ENCODE data around the gene GPATCH2.

Gene GPATCH2

GRCh38 chr1:217617126-217617525 is 13.8 kb downstream of the GPATCH2 start:
- TF ChIP-seq TAF1 (IDR thresholded peaks at IDR 0.05; ENCODE audit: low read depth) (no peak), TEAD4 (IDR thresholded peaks at IDR 0.05) (no peak), EP300 (IDR thresholded peaks at IDR 0.05; ENCODE audit: borderline replicate concordance) (no peak), RAD21 (IDR thresholded peaks at IDR 0.05; ENCODE audit: low read depth) (no peak), EGR1 (IDR thresholded peaks at IDR 0.05) (no peak), FOXM1 (IDR thresholded peaks at IDR 0.05; ENCODE audit: borderline replicate concordance, low read depth) (no peak), MAX (IDR thresholded peaks at IDR 0.05) (no peak), CREB1 (IDR thresholded peaks at IDR 0.05; ENCODE audit: low read depth) (no peak)

- TF ChIP-seq NFIC (IDR thresholded peaks at IDR 0.05) = no peak
- TF ChIP-seq ZBTB7A (IDR thresholded peaks at IDR 0.05; ENCODE audit: low read depth) = no peak
- no peak for TF ChIP-seq FOXM1 (IDR thresholded peaks at IDR 0.05; ENCODE audit: borderline replicate concordance, low read depth)
- TF ChIP-seq REST (IDR thresholded peaks at IDR 0.05; ENCODE audit: low read depth) = no peak
- no peak for TF ChIP-seq TEAD4 (IDR thresholded peaks at IDR 0.05)
- TF ChIP-seq USF1 (IDR thresholded peaks at IDR 0.05) = no peak
- no peak for TF ChIP-seq TAF1 (IDR thresholded peaks at IDR 0.05; ENCODE audit: low read depth)
- no peak for TF ChIP-seq EP300 (IDR thresholded peaks at IDR 0.05; ENCODE audit: borderline replicate concordance)
These were observed 16.6 kb downstream of the GPATCH2 start for GRCh38 chr1:217614200-217614712.

GRCh38 chr1:217605390-217605789 is 25.5 kb downstream of the GPATCH2 start:
- no peak for TF ChIP-seq CEBPB (IDR thresholded peaks at IDR 0.05)
- no peak for TF ChIP-seq REST (IDR thresholded peaks at IDR 0.05; ENCODE audit: low read depth)
- no peak for TF ChIP-seq YY1 (IDR thresholded peaks at IDR 0.05; ENCODE audit: low read depth)
- TF ChIP-seq TAF1 (IDR thresholded peaks at IDR 0.05; ENCODE audit: low read depth) = no peak

GRCh38 chr1:217602380-217602779 is 28.5 kb downstream of the GPATCH2 start:
- TF ChIP-seq TCF12 (IDR thresholded peaks at IDR 0.05; ENCODE audit: low read depth) (no peak), TEAD4 (IDR thresholded peaks at IDR 0.05) (no peak), EP300 (IDR thresholded peaks at IDR 0.05; ENCODE audit: borderline replicate concordance) (no peak), CREB1 (IDR thresholded peaks at IDR 0.05; ENCODE audit: low read depth) (no peak), MAX (IDR thresholded peaks at IDR 0.05) (no peak), RAD21 (IDR thresholded peaks at IDR 0.05; ENCODE audit: low read depth) (no peak), ZBTB7A (IDR thresholded peaks at IDR 0.05; ENCODE audit: low read depth) (no peak), YY1 (IDR thresholded peaks at IDR 0.05; ENCODE audit: low read depth) (no peak), REST (IDR thresholded peaks at IDR 0.05; ENCODE audit: low read depth) (no peak), CEBPB (IDR thresholded peaks at IDR 0.05) (no peak), FOXM1 (IDR thresholded peaks at IDR 0.05; ENCODE audit: borderline replicate concordance, low read depth) (no peak)

- TF ChIP-seq REST (IDR thresholded peaks at IDR 0.05; ENCODE audit: low read depth) = no peak
- TF ChIP-seq CREB1 (IDR thresholded peaks at IDR 0.05; ENCODE audit: low read depth) = no peak
- no peak for TF ChIP-seq TCF12 (IDR thresholded peaks at IDR 0.05; ENCODE audit: low read depth)
- no peak for TF ChIP-seq YY1 (IDR thresholded peaks at IDR 0.05; ENCODE audit: low read depth)
- no peak for TF ChIP-seq NFIC (IDR thresholded peaks at IDR 0.05)
- TF ChIP-seq MAX (IDR thresholded peaks at IDR 0.05) = no peak
- no peak for TF ChIP-seq EGR1 (IDR thresholded peaks at IDR 0.05)
- TF ChIP-seq TEAD4 (IDR thresholded peaks at IDR 0.05) = no peak
- no peak for TF ChIP-seq RAD21 (IDR thresholded peaks at IDR 0.05; ENCODE audit: low read depth)
- no peak for TF ChIP-seq CEBPB (IDR thresholded peaks at IDR 0.05)
- no peak for TF ChIP-seq EP300 (IDR thresholded peaks at IDR 0.05; ENCODE audit: borderline replicate concordance)
- no peak for TF ChIP-seq TAF1 (IDR thresholded peaks at IDR 0.05; ENCODE audit: low read depth)
- TF ChIP-seq USF1 (IDR thresholded peaks at IDR 0.05) = no peak
These were observed 31.7 kb downstream of the GPATCH2 start for GRCh38 chr1:217599154-217599553.

Measured in Ishikawa (cell line).